AG09319 (cell line): ENCODE results near the gene NFKB1.

Experiments
- DNase-seq: peaks from one replicate; pipeline ENCODE4 v3.0.0-alpha.2; 2010; ENCODE audit warnings: low read depth; ENCODE audit errors: extremely low read depth
- CTCF ChIP-seq: IDR thresholded peaks from 2 replicates; pipeline ENCODE4 v1.5.1; 2011; ENCODE audit warnings: low read depth, mild to moderate bottlenecking, inconsistent platforms, low read length, moderate library complexity

Gene NFKB1

GRCh38 chr4:102631616-102632015 is 130.5 kb downstream of the NFKB1 start:
- TF ChIP-seq CTCF = no peak
- no peak for DNase-seq

- TF ChIP-seq CTCF = no peak
- no peak for DNase-seq
These were observed 131.3 kb downstream of the NFKB1 start for GRCh38 chr4:102632241-102633065.

- TF ChIP-seq CTCF = no peak
These were observed 131.9 kb downstream of the NFKB1 start for GRCh38 chr4:102633100-102633499.

GRCh38 chr4:102637391-102637790 is 136.2 kb downstream of the NFKB1 start:
- no peak for TF ChIP-seq CTCF
- DNase-seq = no peak

More at GRCh38 chr4:102633100-102633499, 131.9 kb downstream of the NFKB1 start:
- no peak for DNase-seq

GRCh38 chr4:102638621-102639020 is 137.5 kb downstream of the NFKB1 start:
- no peak for TF ChIP-seq CTCF
- DNase-seq = no peak

GRCh38 chr4:102639598-102639997 is 138.4 kb downstream of the NFKB1 start:
- no peak for TF ChIP-seq CTCF
- DNase-seq = no peak

- TF ChIP-seq CTCF = no peak
These were observed 139.5 kb downstream of the NFKB1 start for GRCh38 chr4:102640669-102641068.

More at GRCh38 chr4:102640669-102641068, 139.5 kb downstream of the NFKB1 start:
- no peak for DNase-seq
